GM10847 (cell line): Measurements from ENCODE around the gene NPAS3.

ENCODE experiments used
- POLR2A ChIP-seq: IDR thresholded peaks from 2 replicates; pipeline ENCODE4 v1.6.1; 2011; ENCODE audit not compliant: insufficient read length; ENCODE audit errors: extremely low read depth

NPAS3 gene

GRCh38 chr14:33357225-33358010 is 418.7 kb downstream of the NPAS3 start:
- no peak for TF ChIP-seq POLR2A

- TF ChIP-seq POLR2A = no peak
Observed at GRCh38 chr14:33359288-33359881, 420.7 kb downstream of the NPAS3 start.

- no peak for TF ChIP-seq POLR2A
Observed at GRCh38 chr14:33362934-33363333, 424.3 kb downstream of the NPAS3 start.

GRCh38 chr14:33363682-33364081 is 425.0 kb downstream of the NPAS3 start:
- no peak for TF ChIP-seq POLR2A

- no peak for TF ChIP-seq POLR2A
Observed at GRCh38 chr14:33364466-33364865, 425.8 kb downstream of the NPAS3 start.

- no peak for TF ChIP-seq POLR2A
Observed at GRCh38 chr14:33369041-33369440, 430.4 kb downstream of the NPAS3 start.

GRCh38 chr14:33369972-33370371 is 431.3 kb downstream of the NPAS3 start:
- no peak for TF ChIP-seq POLR2A

GRCh38 chr14:33370426-33370825 is 431.7 kb downstream of the NPAS3 start:
- TF ChIP-seq POLR2A = no peak

- TF ChIP-seq POLR2A = no peak
Observed at GRCh38 chr14:33375196-33375595, 436.5 kb downstream of the NPAS3 start.

- TF ChIP-seq POLR2A = no peak
Observed at GRCh38 chr14:33375786-33376185, 437.1 kb downstream of the NPAS3 start.

- no peak for TF ChIP-seq POLR2A
Observed at GRCh38 chr14:33376510-33376909, 437.8 kb downstream of the NPAS3 start.

- no peak for TF ChIP-seq POLR2A
Observed at GRCh38 chr14:33377596-33378390, 439.1 kb downstream of the NPAS3 start.

- TF ChIP-seq POLR2A = no peak
Observed at GRCh38 chr14:33381717-33382116, 443.0 kb downstream of the NPAS3 start.

GRCh38 chr14:33386140-33386539 is 447.5 kb downstream of the NPAS3 start:
- TF ChIP-seq POLR2A = no peak

GRCh38 chr14:33386781-33387180 is 448.1 kb downstream of the NPAS3 start:
- no peak for TF ChIP-seq POLR2A

GRCh38 chr14:33390335-33390734 is 451.7 kb downstream of the NPAS3 start:
- no peak for TF ChIP-seq POLR2A
